Stimulated activated naive CD8-positive, alpha-beta T cell treated with anti-CD3 and anti-CD28 coated beads, Interleukin-15, amount 100 ng/mL, for 72 hours (primary cell): ENCODE data around the gene REV3L.
"Not testable (repeated sequence)": the region's sequence is repeated elsewhere in the genome, so short reads cannot be mapped to it uniquely, and the experiment has no call there.

Source experiments
- ATAC-seq: fragments of 150-1000 bp; cut with Tn5 transposase; 2 replicates; pipeline ENCODE4 v1.10.0; 2021; ENCODE audit warnings: mild to moderate bottlenecking, moderate library complexity
- DNase-seq, 2 donors: peaks; one replicate each; pipeline ENCODE4 v3.0.0; 2021 to 2022
- H3K27ac Mint-ChIP-seq, 2 donors: one replicate each; pipeline ENCODE4 v1.8.0; 2022; ENCODE audit warnings: mild to moderate bottlenecking in 2 of 2, mixed read lengths in 2 of 2, moderate library complexity in 2 of 2
- H3K27me3 Mint-ChIP-seq: one replicate; pipeline ENCODE4 v1.8.0; 2022; ENCODE audit warnings: mixed read lengths
- H3K4me1 Mint-ChIP-seq: one replicate; pipeline ENCODE4 v1.8.0; 2022; ENCODE audit warnings: mild to moderate bottlenecking, mixed read lengths
- H3K4me3 Mint-ChIP-seq, 2 donors: one replicate each; pipeline ENCODE4 v1.8.0; 2022; ENCODE audit warnings: mild to moderate bottlenecking in 2 of 2, mixed read lengths in 2 of 2, moderate library complexity in 1 of 2
- H3K9me3 Mint-ChIP-seq, 2 donors: one replicate each; pipeline ENCODE4 v1.8.0; 2022; ENCODE audit warnings: mixed read lengths in 2 of 2

Gene REV3L

DNA sequence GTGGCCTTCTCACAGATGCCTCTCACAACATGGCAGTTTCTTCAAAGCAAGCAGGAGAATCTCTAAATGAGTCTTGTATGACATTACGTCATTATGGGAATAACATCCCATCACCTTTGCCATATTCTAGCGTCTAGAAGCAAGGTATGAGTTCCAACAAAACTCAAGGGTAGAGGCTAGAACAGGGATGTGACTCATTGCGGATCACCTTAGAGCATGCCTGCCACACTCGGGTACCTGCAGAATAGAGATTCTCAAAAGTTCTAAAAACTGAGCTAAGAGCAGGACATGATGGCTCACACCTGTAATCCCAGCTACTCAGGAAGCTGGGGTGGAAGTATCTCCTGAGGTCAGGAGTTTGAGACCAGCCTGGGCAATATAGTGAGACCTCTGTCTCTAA, 212.9 kb downstream of the REV3L start:
- peaks cover 12 to 20% of the 10 kb centered on the region in 2 donors for H3K9me3 Mint-ChIP-seq
- no peaks in the 10 kb centered on the region for H3K27me3 Mint-ChIP-seq
- ATAC-seq, result no peak
- no peak for DNase-seq
- H3K4me3 Mint-ChIP-seq, result no peak overlapping the region
- no peak overlapping the region for H3K27ac Mint-ChIP-seq
- peaks cover 30% of the 10 kb centered on the region for H3K4me1 Mint-ChIP-seq

DNA sequence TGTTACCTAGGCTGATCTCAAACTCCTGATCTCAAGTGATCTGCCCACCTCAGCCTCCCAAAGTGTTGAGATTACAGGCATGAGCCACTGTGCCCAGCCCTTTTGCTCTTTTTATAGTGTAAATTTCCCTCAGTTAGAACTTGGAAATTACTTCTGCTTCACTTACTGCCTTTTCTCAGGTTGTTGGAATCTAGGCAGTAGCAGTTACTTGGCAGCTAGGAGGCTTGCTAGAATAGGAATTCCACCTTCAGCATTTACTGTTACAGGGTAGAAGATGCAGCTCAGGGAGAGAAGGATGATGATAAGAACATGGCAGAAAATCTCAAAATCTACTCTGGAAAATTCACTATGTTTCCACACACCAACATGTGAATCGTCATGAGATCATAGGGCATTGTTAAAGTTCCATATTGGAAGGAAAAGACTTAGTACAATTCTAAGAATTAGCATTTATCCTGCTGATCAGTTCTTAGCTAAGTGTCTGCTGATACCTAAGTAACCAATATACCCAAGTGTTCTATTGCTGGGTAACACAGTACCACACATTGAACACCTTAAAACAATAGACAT, 213.5 kb downstream of the REV3L start:
- DNase-seq, result no peak
- Mint-ChIP-seq H3K27me3 (no peaks in the 10 kb centered on the region), H3K9me3 (peaks cover 11 to 13% of the 10 kb centered on the region in 2 donors), H3K4me3 (no peak overlapping the region), H3K27ac (no peak overlapping the region), H3K4me1 (peaks cover 27% of the 10 kb centered on the region)
- no peak for ATAC-seq

DNA sequence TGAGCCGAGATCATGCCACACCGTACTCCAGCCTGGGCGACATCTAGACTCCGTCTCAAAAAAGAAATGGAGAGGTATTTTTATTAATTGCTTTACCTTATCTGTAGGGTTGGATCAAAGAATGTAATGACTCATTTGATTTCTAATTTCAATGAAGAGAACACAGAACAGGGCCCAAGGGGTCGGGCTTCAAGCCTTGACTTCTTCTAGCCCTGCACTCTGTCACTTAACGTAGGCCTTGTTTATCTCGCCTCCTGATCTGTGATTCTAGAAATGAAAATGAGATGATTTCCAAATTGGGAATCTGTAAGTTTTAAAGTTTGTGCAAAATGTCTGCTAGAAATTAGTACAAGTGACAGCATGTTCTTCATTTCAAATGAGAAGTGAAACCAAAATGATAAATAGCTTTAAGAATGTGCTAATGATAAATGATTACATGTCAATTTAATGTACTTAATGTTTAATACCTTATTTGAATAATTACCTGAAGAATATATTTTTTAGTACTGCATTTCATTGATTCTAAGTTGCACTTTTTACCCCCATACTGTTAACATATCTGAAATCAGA, 215.2 kb downstream of the REV3L start:
- DNase-seq (no peak), ATAC-seq (no peak)
- no peaks in the 10 kb centered on the region for H3K27me3 Mint-ChIP-seq
- H3K9me3 Mint-ChIP-seq, result no peaks in the 10 kb centered on the region
- H3K27ac Mint-ChIP-seq, result no peak overlapping the region
- H3K4me3 Mint-ChIP-seq, result no peak overlapping the region
- peaks cover 29% of the 10 kb centered on the region for H3K4me1 Mint-ChIP-seq

DNA sequence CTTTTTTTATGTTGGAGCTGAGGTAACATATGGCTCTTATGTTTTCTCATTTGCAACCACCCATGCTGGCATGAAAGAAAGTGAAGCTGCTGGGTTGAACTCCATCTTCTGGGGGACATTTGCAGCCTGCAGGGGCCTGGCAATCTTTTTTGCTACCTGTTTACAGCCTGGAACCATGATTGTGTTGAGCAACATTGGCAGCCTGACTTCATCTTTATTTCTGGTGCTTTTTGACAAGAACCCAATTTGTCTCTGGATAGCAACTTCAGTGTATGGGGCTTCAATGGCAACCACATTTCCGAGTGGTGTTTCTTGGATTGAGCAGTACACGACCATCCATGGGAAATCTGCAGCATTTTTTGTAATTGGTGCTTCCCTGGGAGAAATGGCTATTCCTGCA, 216.7 kb downstream of the REV3L start:
- no peak overlapping the region for H3K4me3 Mint-ChIP-seq
- no peaks in the 10 kb centered on the region for H3K9me3 Mint-ChIP-seq
- peaks cover 35% of the 10 kb centered on the region for H3K4me1 Mint-ChIP-seq
- DNase-seq, result no peak
- no peak for ATAC-seq
- H3K27me3 Mint-ChIP-seq, result no peaks in the 10 kb centered on the region
- H3K27ac Mint-ChIP-seq, result no peak overlapping the region

- no peak overlapping the region for H3K4me3 Mint-ChIP-seq
- H3K27me3 Mint-ChIP-seq, result no peaks in the 10 kb centered on the region
- ATAC-seq, result no peak
- H3K4me1 Mint-ChIP-seq, result peaks cover 40% of the 10 kb centered on the region
- H3K27ac Mint-ChIP-seq, result no peak overlapping the region
- no peak for DNase-seq
- no peaks in the 10 kb centered on the region for H3K9me3 Mint-ChIP-seq
Observed at GRCh38 chr6:111265842-111266241, 217.2 kb downstream of the REV3L start.

GRCh38 chr6:111263837-111264236, 219.2 kb downstream of the REV3L start:
- DNase-seq (no peak), ATAC-seq (no peak)
- peaks cover 51% of the 10 kb centered on the region for H3K4me1 Mint-ChIP-seq
- H3K9me3 Mint-ChIP-seq, result no peaks in the 10 kb centered on the region
- H3K27ac Mint-ChIP-seq, result no peak overlapping the region
- H3K27me3 Mint-ChIP-seq, result no peaks in the 10 kb centered on the region
- H3K4me3 Mint-ChIP-seq, result no peak overlapping the region

DNA sequence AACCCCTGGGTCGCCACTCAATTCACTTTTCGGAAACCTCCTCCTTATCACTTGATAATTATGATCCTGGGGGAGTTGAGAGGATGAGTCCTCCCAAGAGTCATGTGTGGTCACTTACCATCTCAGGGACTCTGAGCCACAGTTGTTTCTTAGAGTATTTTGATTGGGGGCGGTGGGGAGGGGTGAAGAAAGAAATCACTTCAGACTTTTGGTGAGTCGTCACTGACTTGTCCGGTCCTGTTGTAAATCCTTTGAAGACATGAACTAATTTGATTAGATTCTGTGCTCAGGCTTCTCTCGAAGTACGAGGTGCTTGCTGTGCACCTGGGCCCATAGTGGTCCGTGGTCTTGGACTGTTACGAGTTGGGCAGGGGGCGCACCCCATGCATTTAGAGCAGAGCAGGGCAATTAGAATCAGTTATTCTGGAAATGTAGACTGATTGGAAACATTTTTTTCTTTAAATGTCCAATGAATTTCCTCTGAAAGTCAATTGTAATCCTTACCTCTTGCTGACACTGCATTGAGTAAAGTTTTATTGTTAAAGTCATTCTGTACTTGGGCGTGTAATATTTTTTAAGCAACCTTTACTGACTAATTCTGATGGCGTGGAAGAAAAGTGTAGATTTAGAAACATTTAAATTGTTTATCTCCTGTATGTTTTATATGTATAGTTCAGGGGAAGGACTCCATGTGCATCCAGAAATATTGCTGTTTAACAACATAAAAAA, 222.3 kb downstream of the REV3L start:
- Mint-ChIP-seq H3K4me3 (peak overlapping the region; percentile 83 to 86), H3K27me3 (no peaks in the 10 kb centered on the region), H3K27ac (peak overlapping the region; percentile 80 to 94), H3K4me1 (peaks cover 43% of the 10 kb centered on the region), H3K9me3 (no peaks in the 10 kb centered on the region)
- ATAC-seq (no peak), DNase-seq (no peak)

GRCh38 chr6:111259089-111259831, 223.8 kb downstream of the REV3L start:
- H3K4me3 Mint-ChIP-seq, result peak overlapping the region; percentile 83 to 86
- H3K27ac Mint-ChIP-seq, result peak overlapping the region; percentile 85 to 94
- H3K4me1 Mint-ChIP-seq, result peaks cover 43% of the 10 kb centered on the region
- DNase-seq, result peak; percentile 97 to 99
- no peaks in the 10 kb centered on the region for H3K27me3 Mint-ChIP-seq
- no peaks in the 10 kb centered on the region for H3K9me3 Mint-ChIP-seq
- ATAC-seq, result peak; percentile 99

DNA sequence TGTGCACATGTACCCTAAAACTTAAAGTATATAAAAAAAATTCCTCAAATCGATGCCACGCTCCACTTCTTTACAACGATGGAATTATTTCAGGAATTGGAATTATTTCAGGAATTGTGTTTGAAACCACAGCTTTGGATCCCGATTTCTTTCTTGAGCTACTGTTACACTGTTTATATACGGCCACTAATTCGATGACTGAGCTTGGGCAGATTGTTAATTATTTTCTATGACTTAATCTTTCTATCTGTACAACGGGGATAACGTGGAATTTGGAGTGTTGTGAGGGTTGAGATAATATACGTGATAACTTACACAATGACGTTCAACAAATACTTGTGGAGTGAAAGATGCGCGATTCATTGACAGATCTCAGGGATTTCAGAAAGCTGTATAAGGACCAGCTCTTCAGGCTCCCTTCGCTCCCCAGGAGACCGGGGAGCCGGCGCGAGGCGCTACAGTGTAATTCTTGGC, 224.4 kb downstream of the REV3L start:
- no peak for DNase-seq
- Mint-ChIP-seq H3K27ac (peak overlapping the region; percentile 85 to 94), H3K4me3 (peak overlapping the region; percentile 83 to 86), H3K9me3 (no peaks in the 10 kb centered on the region), H3K27me3 (no peaks in the 10 kb centered on the region), H3K4me1 (peaks cover 37% of the 10 kb centered on the region)
- ATAC-seq, result peak; percentile 29

GRCh38 chr6:111258010-111258409, 225.0 kb downstream of the REV3L start:
- ATAC-seq (no peak), DNase-seq (no peak)
- no peaks in the 10 kb centered on the region for H3K9me3 Mint-ChIP-seq
- H3K27me3 Mint-ChIP-seq, result no peaks in the 10 kb centered on the region
- no peak overlapping the region for H3K27ac Mint-ChIP-seq
- H3K4me3 Mint-ChIP-seq, result peak overlapping the region in 1 of 2 donors; percentile 23
- H3K4me1 Mint-ChIP-seq, result peaks cover 35% of the 10 kb centered on the region

- no peaks in the 10 kb centered on the region for H3K27me3 Mint-ChIP-seq
- DNase-seq, result no peak
- no peak for ATAC-seq
- H3K4me1 Mint-ChIP-seq, result peaks cover 29% of the 10 kb centered on the region
- H3K9me3 Mint-ChIP-seq, result no peaks in the 10 kb centered on the region
- H3K4me3 Mint-ChIP-seq, result no peak overlapping the region
- no peak overlapping the region for H3K27ac Mint-ChIP-seq
Observed at GRCh38 chr6:111256646-111257045, 226.4 kb downstream of the REV3L start.

DNA sequence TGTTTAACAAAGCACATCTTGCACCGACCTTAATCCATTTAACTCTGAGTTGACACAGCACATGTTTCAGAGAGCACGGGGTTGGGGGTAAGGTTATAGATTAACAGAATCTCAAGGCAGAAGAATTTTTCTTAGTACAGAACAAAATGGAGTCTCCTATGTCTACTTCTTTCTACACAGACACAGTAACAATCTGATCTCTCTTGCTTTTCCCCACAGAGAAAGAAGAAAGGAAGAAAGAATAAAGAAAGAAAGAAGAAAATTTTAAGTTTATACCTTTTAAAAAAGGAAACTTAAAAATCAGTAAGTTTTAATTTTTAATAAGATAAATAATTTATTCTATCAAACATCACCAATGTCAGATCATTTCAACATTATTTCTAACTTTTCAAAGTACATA, 227.2 kb downstream of the REV3L start:
- not testable (repeated sequence) for DNase-seq, H3K27ac Mint-ChIP-seq, ATAC-seq, H3K4me3 Mint-ChIP-seq, H3K9me3 Mint-ChIP-seq, H3K27me3 Mint-ChIP-seq
- H3K4me1 Mint-ChIP-seq, result peaks cover 24% of the 10 kb centered on the region

- no peak for ATAC-seq
- Mint-ChIP-seq H3K9me3 (no peaks in the 10 kb centered on the region), H3K27me3 (no peaks in the 10 kb centered on the region), H3K4me3 (no peak overlapping the region), H3K4me1 (peaks cover 14% of the 10 kb centered on the region), H3K27ac (no peak overlapping the region)
- no peak for DNase-seq
Observed at GRCh38 chr6:111254779-111255166, 228.2 kb downstream of the REV3L start.

DNA sequence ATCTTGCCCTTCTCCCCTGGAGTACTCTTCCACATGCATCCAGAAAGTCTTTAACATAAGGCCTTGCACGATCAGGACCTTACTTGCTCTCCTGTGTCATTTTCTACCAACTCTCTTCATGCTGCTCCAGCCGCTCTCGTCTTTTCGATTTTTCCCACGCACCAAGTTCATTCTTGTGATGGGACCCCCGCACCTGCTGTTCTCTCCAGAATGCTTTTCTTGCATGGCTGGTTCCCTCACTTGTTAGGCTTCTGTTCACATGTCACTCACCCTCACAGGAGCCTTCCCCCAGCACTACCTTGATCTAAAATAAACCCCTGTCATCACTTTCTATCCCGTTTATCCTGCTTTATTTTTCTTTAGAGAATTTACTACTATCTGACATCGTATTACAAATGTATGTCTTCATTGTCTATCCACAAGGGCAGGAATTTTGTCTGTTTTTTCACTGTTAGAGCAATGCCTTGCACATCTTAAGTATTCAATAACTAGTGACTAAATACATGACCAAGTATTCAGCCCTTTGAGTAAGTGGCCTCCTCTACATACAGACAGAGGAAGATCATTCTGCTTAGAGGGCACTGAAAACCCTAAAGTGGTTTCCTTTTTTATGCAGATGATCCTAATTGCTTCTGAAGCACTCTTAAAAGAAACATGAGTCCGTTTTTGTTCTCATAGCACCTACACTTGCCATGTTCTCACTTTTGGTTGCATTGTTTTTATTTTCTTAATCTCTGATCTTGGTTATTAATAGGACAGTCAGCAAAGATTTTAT, 228.8 kb downstream of the REV3L start:
- Mint-ChIP-seq H3K9me3 (no peaks in the 10 kb centered on the region), H3K4me3 (no peak overlapping the region), H3K27ac (no peak overlapping the region), H3K27me3 (no peaks in the 10 kb centered on the region), H3K4me1 (peaks cover 8% of the 10 kb centered on the region)
- ATAC-seq (no peak), DNase-seq (no peak)

DNA sequence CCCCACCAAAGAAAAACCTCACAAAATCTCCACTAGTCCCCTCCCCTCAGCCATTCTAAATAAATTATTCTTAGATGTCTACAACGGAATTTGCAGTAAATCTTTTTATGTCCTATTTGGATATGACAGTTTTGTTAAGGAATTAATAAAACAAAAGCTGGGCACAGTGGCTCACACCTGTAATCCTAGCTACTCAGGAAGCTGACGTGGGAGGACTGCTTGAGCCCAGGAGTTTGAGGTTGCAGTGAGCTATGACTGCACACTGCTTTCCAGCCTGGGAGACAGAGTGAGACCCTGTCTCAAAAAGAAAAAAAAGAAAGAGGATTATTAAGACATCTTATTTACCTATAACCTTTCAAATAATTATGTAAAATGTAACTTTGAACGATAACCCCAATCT, 230.3 kb downstream of the REV3L start:
- DNase-seq (no peak), ATAC-seq (no peak)
- no peaks in the 10 kb centered on the region for H3K4me1 Mint-ChIP-seq
- H3K27ac Mint-ChIP-seq, result no peak overlapping the region
- H3K27me3 Mint-ChIP-seq, result no peaks in the 10 kb centered on the region
- no peaks in the 10 kb centered on the region for H3K9me3 Mint-ChIP-seq
- no peak overlapping the region for H3K4me3 Mint-ChIP-seq
